Fibroblast of lung (primary cell): ENCODE measurements around the gene MSMB.

Source experiments
- CTCF ChIP-seq, 2 donors: IDR thresholded peaks in 1 of 2; conservative IDR thresholded peaks in 1 of 2; 1 replicate in 1 of 2; 2 replicates in 1 of 2; pipeline ENCODE4 v1.5.1; 2011 to 2012; ENCODE audit warnings: low read length in 2 of 2, control low read depth in 1 of 2, inconsistent platforms in 1 of 2, low read depth in 1 of 2, mild to moderate bottlenecking in 1 of 2
- EZH2 ChIP-seq: IDR thresholded peaks from 2 replicates; pipeline ENCODE4 v1.5.1; 2012; ENCODE audit warnings: low read length, control low read depth, mild to moderate bottlenecking; ENCODE audit errors: missing control alignments

GRCh38 chr10:45997557-45997956 lies 48.5 kb downstream of the MSMB start:
- TF ChIP-seq CTCF (conservative IDR thresholded peaks at IDR 0.05 in 1 of 2, IDR thresholded peaks at IDR 0.05 in 1 of 2; ENCODE audit: low read depth in 1 of 2, low read length in 2 of 2): no peak
- TF ChIP-seq EZH2: no peak
